GM20000 (cell line): Measurements from ENCODE around the gene TRIM14.

Experiments
- DNase-seq: peaks from one replicate; pipeline ENCODE4 v3.0.0; 2012; ENCODE audit warnings: low spot score
- CTCF ChIP-seq: IDR thresholded peaks from 2 replicates; pipeline ENCODE4 v1.5.1; 2012; ENCODE audit warnings: mild to moderate bottlenecking, control low read depth; ENCODE audit errors: extremely low read depth, missing control alignments

TRIM14 gene

DNA sequence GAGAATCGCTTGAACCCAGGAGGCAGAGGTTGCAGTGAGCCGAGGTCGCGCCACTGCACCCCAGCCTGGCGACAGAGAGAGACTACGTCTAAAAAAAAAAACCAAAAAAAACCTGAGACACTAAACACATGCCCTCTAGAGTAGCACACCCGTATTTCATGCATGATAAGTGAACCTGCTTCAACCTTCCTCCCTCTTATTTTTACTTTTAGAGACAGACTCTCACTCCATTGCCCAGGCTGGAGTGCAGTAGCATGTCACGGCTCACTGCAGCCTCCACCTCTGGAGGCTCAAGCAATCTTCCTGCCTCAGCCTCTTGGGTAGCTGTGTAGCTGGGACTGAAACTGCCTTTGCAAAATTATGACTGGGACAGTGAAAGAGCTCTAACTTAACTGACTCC lies 80.1 kb downstream of the TRIM14 start:
- TF ChIP-seq CTCF = no peak
- DNase-seq = no peak

GRCh38 chr9:98037357-98037756 lies 81.7 kb downstream of the TRIM14 start:
- TF ChIP-seq CTCF = no peak
- no peak for DNase-seq

DNA sequence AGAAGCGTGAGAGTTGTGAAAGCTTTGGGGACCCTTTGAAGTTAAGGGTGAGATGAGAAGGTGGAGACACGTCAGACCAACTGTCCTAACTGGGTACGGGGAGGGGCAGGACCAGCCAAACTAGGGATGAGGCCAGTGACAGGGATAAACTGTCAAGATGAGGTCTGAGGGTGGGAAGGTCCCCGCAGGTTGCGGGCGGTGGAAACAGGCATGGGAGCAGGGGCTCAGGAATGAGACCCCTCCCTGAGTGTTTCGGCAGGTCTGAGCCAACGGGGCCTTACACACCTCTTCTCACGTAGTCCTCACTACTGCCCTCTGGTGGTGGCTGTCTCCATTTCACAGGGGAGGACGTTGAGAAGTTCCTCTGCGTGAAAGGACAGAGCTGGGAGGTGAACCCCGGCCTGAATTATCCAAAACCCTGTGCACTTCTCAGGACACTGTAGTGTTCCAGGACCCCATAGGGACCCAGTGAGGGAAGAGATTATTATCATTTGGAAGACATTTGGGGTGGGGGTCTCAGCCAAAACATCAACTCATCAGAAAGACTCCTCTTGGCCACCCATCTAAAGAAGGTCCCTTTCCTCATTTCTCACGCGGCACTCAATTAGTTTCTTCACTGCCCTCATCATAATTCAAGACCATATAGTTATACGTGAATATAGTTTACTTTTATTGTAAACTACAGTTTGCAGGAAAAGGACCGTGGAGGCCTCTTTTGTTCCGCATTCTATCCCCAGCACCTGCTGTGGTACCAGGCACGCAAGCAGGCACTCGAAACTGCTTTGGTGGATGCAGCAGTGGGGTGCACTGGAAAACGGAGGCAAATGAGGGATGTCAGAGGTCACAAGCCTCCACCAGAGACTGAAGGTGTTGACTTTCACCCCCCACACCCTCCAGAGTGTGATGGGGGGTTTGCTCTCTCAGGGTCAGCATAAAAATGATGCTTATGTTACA lies 84.2 kb downstream of the TRIM14 start:
- TF ChIP-seq CTCF = peak; percentile 78
- DNase-seq = peak; percentile 74

- no peak for TF ChIP-seq CTCF
- DNase-seq = no peak
Measured at GRCh38 chr9:98031935-98032334, 87.1 kb downstream of the TRIM14 start.

- TF ChIP-seq CTCF = no peak
- no peak for DNase-seq
Measured at GRCh38 chr9:98031169-98031568, 87.9 kb downstream of the TRIM14 start.

DNA sequence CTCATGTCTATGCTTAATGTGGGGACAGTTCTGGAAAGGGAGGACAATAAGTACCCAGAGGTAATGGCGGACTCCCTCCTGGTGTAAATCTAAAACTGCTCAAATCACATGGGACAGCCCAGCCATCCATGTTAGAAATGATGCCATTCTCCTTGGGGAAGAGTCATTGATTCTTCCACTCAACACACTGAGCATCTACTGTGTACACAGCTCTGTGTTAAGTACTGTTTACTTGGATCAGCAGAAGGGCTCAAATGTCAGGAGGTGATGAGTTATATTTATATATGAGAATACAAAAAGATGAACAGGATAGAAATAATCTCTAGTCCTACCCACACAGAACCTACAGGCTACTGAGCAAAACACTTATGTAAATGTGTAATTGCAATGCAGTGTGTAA lies 94.3 kb downstream of the TRIM14 start:
- TF ChIP-seq CTCF = no peak
- DNase-seq = no peak

DNA sequence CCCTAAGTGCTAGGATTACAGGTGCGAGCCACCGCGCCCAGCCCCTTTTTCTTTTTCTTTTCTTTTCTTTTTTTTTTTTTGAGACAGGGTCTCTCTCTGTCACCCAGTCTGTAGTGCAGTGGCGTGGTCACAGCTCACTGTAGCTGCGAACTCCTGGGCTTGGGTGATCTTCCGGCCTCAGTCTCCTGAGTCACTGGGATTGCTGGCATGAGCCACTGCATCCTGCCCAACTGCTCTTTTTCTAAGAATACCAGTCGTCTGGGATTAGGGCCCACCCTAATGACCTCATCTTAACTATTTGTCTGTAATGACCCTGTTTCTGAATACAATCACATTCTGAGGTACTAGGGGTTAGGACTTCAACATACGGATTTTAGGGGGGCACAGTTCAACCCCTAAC lies 96.6 kb downstream of the TRIM14 start:
- TF ChIP-seq CTCF = no peak
- DNase-seq = no peak
